PC-3 (cell line): ENCODE data around the gene LAMA2. TPM values are rescaled to one million over a fixed set of nuclear protein-coding genes. Genes with fewer than 3 reads are reported as not detected.

Experiments
- ATAC-seq: fragments of 200-7000 bp; cut with Tn5 transposase; 2 replicates; pipeline ENCODE4 v1.9.1; 2020; ENCODE audit warnings: mild to moderate bottlenecking, moderate library complexity
- BruUV-seq: library from RNA; stranded (reverse); fragments of 400-500 nt; replicated peaks from 2 replicates; lab custom pipeline; 2021; lab: Mats Ljungman, UMichigan
- CTCF ChIA-PET: fragments of 300-600 bp; sonication (Branson Sonifier 250); formaldehyde crosslinking; loops from one replicate; lab custom pipeline; 2022; ENCODE audit warnings: antibody characterized with exemption; lab: Charles Lee
- POLR2A ChIA-PET: fragments of 300-600 bp; sonication (Branson Sonifier 250); formaldehyde crosslinking; loops from one replicate; lab custom pipeline; 2022; ENCODE audit warnings: antibody characterized with exemption; ENCODE audit not compliant: unreplicated experiment; lab: Charles Lee
- DNase-seq: peaks from one replicate; pipeline ENCODE4 v3.0.0-alpha.2; 2015
- H2AFZ ChIP-seq: fragments of 300-600 bp; sonication (generic); 2 replicates; pipeline ENCODE4 v1.6.0; 2016; ENCODE audit warnings: antibody characterized with exemption, low read length
- H3F3A ChIP-seq: fragments of 300-600 bp; sonication (generic); one replicate; pipeline ENCODE4 v1.6.0; 2017; ENCODE audit warnings: antibody characterized with exemption, low read length, control low read depth, mild to moderate bottlenecking; ENCODE audit not compliant: unreplicated experiment
- H3K27ac ChIP-seq: fragments of 300-600 bp; sonication (generic); 2 replicates; pipeline ENCODE4 v1.5.1; 2016; ENCODE audit warnings: mild to moderate bottlenecking, low read length
- H3K27me3 ChIP-seq: fragments of 300-600 bp; sonication (generic); 2 replicates; pipeline ENCODE4 v1.6.1; 2016; ENCODE audit warnings: low read length, mixed read lengths
- H3K36me3 ChIP-seq: fragments of 300-600 bp; sonication (generic); 2 replicates; pipeline ENCODE4 v1.6.1; 2016; ENCODE audit warnings: low read depth, mixed run types, low read length, mixed read lengths
- H3K4me1 ChIP-seq: fragments of 300-600 bp; sonication (generic); 2 replicates; pipeline ENCODE4 v1.5.1; 2016; ENCODE audit warnings: low read length; ENCODE audit not compliant: insufficient read depth
- H3K4me2 ChIP-seq: fragments of 300-600 bp; sonication (generic); 2 replicates; pipeline ENCODE4 v1.6.0; 2016; ENCODE audit warnings: low read length
- H3K4me3 ChIP-seq: fragments of 300-600 bp; sonication (generic); 2 replicates; pipeline ENCODE4 v1.5.1; 2016; ENCODE audit warnings: mild to moderate bottlenecking, low read length, mixed read lengths
- H3K79me2 ChIP-seq: fragments of 300-600 bp; sonication (generic); 2 replicates; pipeline ENCODE4 v1.6.1; 2017; ENCODE audit warnings: low read length, mixed read lengths
- H3K9ac ChIP-seq: fragments of 300-600 bp; sonication (generic); 2 replicates; pipeline ENCODE4 v1.6.0; 2016; ENCODE audit warnings: mild to moderate bottlenecking, low read length
- H3K9me2 ChIP-seq: fragments of 300-600 bp; sonication (generic); replicated peaks from 2 replicates; pipeline ENCODE4 v1.6.1; 2016; ENCODE audit warnings: mixed run types, low read length, mixed read lengths
- H3K9me3 ChIP-seq: fragments of 300-600 bp; sonication (generic); 2 replicates; pipeline ENCODE4 v1.6.1; 2016; ENCODE audit warnings: low read length, mixed read lengths
- H4K20me1 ChIP-seq: fragments of 300-600 bp; sonication (generic); 2 replicates; pipeline ENCODE4 v1.6.1; 2016; ENCODE audit warnings: low read length, mixed read lengths
- EZH2 ChIP-seq: fragments of 300-600 bp; sonication (generic); IDR thresholded peaks from one replicate; pipeline ENCODE4 v1.6.1; 2017; ENCODE audit warnings: antibody characterized with exemption, mild to moderate bottlenecking, low read length; ENCODE audit not compliant: unreplicated experiment
- EZH2phosphoT487 ChIP-seq: fragments of 300-600 bp; sonication (generic); IDR thresholded peaks from 2 replicates; pipeline ENCODE4 v1.6.1; 2018; ENCODE audit warnings: mild to moderate bottlenecking, antibody characterized with exemption, low read length, borderline replicate concordance
- intact Hi-C: fragments of 100-400 bp; cut with micrococcal nuclease; formaldehyde crosslinking; loops from 2 replicates; pipeline ENCODE4 v1.9.0; 2023
- total RNA-seq: library from RNA; depleted of rRNA; stranded (reverse); fragments of >200 nt; gene quantifications from 2 replicates; pipeline ENCODE4 v1.2.3, GENCODE V29; 2014
- TF ChIP-seq, protein P1 (sequence below): fragments of 300-600 bp; sonication (generic); conservative IDR thresholded peaks from 2 replicates; pipeline ENCODE4 v1.5.1; 2017; ENCODE audit warnings: antibody characterized with exemption, low read depth, mild to moderate bottlenecking, low read length

LAMA2 gene
- total RNA-seq, 1 experiment from 2014 or later = 0.22 TPM

DNA sequence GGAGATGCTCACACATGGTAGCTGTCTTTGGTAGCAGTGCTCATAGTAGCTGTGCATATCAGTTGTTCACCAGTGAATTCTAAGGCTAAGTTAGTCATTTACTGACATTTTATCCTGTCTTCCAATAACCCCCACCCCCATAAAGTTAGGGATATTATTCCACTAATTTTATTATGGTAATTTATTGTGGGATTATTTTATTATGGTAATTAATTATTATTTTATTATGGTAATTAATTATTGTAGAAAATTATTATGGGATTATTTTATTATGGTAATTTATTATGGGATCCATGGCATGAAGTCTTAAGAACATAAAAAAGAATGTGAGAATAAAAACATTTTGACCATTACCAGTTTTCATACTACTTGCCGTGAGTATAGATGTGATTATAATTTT, 406.5 kb downstream of the LAMA2 start:
- ChIA-PET POLR2A (no interaction called here), CTCF (no interaction called here)
- H2AFZ ChIP-seq = no peak overlapping the region
- H3K27ac ChIP-seq = no peak overlapping the region
- BruUV-seq = no TSS peak
- TF ChIP-seq EZH2 (no peak), EZH2phosphoT487 (no peak)
- TF ChIP-seq, protein P1, sequence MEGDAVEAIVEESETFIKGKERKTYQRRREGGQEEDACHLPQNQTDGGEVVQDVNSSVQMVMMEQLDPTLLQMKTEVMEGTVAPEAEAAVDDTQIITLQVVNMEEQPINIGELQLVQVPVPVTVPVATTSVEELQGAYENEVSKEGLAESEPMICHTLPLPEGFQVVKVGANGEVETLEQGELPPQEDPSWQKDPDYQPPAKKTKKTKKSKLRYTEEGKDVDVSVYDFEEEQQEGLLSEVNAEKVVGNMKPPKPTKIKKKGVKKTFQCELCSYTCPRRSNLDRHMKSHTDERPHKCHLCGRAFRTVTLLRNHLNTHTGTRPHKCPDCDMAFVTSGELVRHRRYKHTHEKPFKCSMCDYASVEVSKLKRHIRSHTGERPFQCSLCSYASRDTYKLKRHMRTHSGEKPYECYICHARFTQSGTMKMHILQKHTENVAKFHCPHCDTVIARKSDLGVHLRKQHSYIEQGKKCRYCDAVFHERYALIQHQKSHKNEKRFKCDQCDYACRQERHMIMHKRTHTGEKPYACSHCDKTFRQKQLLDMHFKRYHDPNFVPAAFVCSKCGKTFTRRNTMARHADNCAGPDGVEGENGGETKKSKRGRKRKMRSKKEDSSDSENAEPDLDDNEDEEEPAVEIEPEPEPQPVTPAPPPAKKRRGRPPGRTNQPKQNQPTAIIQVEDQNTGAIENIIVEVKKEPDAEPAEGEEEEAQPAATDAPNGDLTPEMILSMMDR = no peak
- H3K9ac ChIP-seq = no peak overlapping the region
- no peaks in the 10 kb centered on the region for H3K4me1 ChIP-seq
- no peaks in the 10 kb centered on the region for H3K9me2 ChIP-seq
- intact Hi-C loops = no loop called here
- DNase-seq = no peak
- ATAC-seq = no peak
- no peaks in the 10 kb centered on the region for H3K9me3 ChIP-seq
- H3K79me2 ChIP-seq = no peaks in the 10 kb centered on the region
- no peaks in the 10 kb centered on the region for H4K20me1 ChIP-seq
- no peak overlapping the region for H3K4me2 ChIP-seq
- no peaks in the 10 kb centered on the region for H3K27me3 ChIP-seq
- no peak overlapping the region for H3K4me3 ChIP-seq
- H3F3A ChIP-seq = no peaks in the 10 kb centered on the region
- no peaks in the 10 kb centered on the region for H3K36me3 ChIP-seq

DNA sequence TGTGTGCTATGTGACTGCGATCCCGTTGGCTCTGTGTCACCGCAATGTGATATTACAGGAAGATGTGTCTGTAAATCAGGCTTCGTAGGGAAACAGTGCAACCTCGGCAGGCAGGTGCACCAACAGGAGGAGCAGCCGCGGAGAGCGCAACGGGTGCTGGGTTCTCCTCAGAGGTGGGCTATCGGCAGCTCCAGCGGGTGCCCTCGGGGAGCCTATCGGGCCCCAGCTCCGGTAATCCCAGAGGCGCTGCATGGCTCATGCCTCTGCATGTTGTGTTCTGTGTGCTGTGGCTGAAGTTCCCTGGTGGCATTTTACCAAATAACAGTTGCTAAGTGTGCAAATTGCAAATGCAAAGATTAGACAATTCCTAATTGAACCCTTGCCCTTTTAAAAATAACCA, 409.9 kb downstream of the LAMA2 start:
- no peak overlapping the region for H2AFZ ChIP-seq
- ChIA-PET POLR2A (no interaction called here), CTCF (interaction anchor here (0.5 kb wide), 1 partner anchor 37 kb away, joined by 3 read pairs; no protein-coding TSS in a partner anchor)
- no peak overlapping the region for H3K9ac ChIP-seq
- DNase-seq (no peak), ATAC-seq (no peak)
- H3K79me2 ChIP-seq = no peaks in the 10 kb centered on the region
- TF ChIP-seq, protein P1 = no peak
- TF ChIP-seq EZH2 = no peak
- no peak for TF ChIP-seq EZH2phosphoT487
- no peaks in the 10 kb centered on the region for H3F3A ChIP-seq
- H3K4me1 ChIP-seq = no peaks in the 10 kb centered on the region
- BruUV-seq = no TSS peak
- no peaks in the 10 kb centered on the region for H3K9me2 ChIP-seq
- H3K9me3 ChIP-seq = no peaks in the 10 kb centered on the region
- no peak overlapping the region for H3K4me2 ChIP-seq
- intact Hi-C loops = no loop called here
- no peak overlapping the region for H3K4me3 ChIP-seq
- H3K27ac ChIP-seq = no peak overlapping the region
- H3K36me3 ChIP-seq = no peaks in the 10 kb centered on the region
- no peaks in the 10 kb centered on the region for H4K20me1 ChIP-seq
- H3K27me3 ChIP-seq = no peaks in the 10 kb centered on the region

DNA sequence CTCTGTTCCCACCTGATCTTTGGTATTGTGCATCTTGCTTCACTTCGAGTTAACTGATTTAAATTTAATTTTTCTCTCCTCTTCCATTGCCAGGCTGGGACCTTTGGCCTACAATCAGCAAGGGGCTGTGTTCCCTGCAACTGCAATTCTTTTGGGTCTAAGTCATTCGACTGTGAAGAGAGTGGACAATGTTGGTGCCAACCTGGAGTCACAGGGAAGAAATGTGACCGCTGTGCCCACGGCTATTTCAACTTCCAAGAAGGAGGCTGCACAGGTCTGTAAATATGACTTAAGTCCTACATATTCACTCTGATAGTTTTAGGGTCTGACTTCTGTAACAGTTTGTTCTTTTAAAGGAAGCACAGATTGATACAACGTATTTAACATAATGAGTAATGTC, 414.7 kb downstream of the LAMA2 start:
- no peak overlapping the region for H3K4me3 ChIP-seq
- CTCF ChIA-PET = no interaction called here

More for the DNA sequence above, 414.7 kb downstream of the LAMA2 start:
- H3K9me3 ChIP-seq = no peaks in the 10 kb centered on the region
- H3K9me2 ChIP-seq = no peaks in the 10 kb centered on the region
- intact Hi-C loops = no loop called here
- H3K27me3 ChIP-seq = no peaks in the 10 kb centered on the region
- no peak for TF ChIP-seq EZH2
- TF ChIP-seq EZH2phosphoT487 = no peak
- TF ChIP-seq, protein P1 = no peak
- POLR2A ChIA-PET = no interaction called here
- H4K20me1 ChIP-seq = no peaks in the 10 kb centered on the region
- no peak overlapping the region for H3K4me2 ChIP-seq
- BruUV-seq = no TSS peak
- H3K79me2 ChIP-seq = no peaks in the 10 kb centered on the region
- H3K27ac ChIP-seq = no peak overlapping the region
- no peak overlapping the region for H3K9ac ChIP-seq
- ATAC-seq = no peak
- no peaks in the 10 kb centered on the region for H3K36me3 ChIP-seq
- H3K4me1 ChIP-seq = no peaks in the 10 kb centered on the region
- H2AFZ ChIP-seq = no peak overlapping the region
- DNase-seq = peak; percentile 6
- H3F3A ChIP-seq = no peaks in the 10 kb centered on the region
